Activated B cell treated with CpG ODN at 0.5 μM for 24 hours (primary cell): Measurements from ENCODE around the gene TRAF3IP1. TPM values are rescaled to one million over a fixed set of nuclear protein-coding genes. Genes with fewer than 3 reads are reported as not detected.

ENCODE experiments used
- ATAC-seq: fragments of 200-7000 bp; cut with Tn5 transposase; one replicate; pipeline ENCODE4 v1.10.0; 2021; ENCODE audit warnings: low read depth, mild to moderate bottlenecking, moderate library complexity
- CTCF ChIA-PET: fragments of 350-600 bp; sonication (Branson Sonifier 250); formaldehyde crosslinking; loops from one replicate; lab custom pipeline; 2021; ENCODE audit warnings: antibody characterized with exemption; lab: Charles Lee
- POLR2A ChIA-PET: fragments of 350-600 bp; sonication (Branson Sonifier 250); formaldehyde crosslinking; loops from one replicate; lab custom pipeline; 2021; ENCODE audit warnings: antibody characterized with exemption; lab: Charles Lee
- DNase-seq: peaks from one replicate; pipeline ENCODE4 v3.0.0; 2022
- H3K27ac Mint-ChIP-seq: one replicate; pipeline ENCODE4 v1.8.0; 2020; ENCODE audit warnings: mixed read lengths
- H3K27me3 Mint-ChIP-seq: one replicate; pipeline ENCODE4 v1.8.0; 2021; ENCODE audit warnings: mixed read lengths
- H3K36me3 Mint-ChIP-seq: one replicate; pipeline ENCODE4 v1.8.0; 2021; ENCODE audit warnings: low read depth, mixed read lengths
- H3K4me1 Mint-ChIP-seq: one replicate; pipeline ENCODE4 v1.8.0; 2021; ENCODE audit warnings: mixed read lengths
- H3K4me3 Mint-ChIP-seq: one replicate; pipeline ENCODE4 v1.8.0; 2020; ENCODE audit warnings: mild to moderate bottlenecking, mixed read lengths
- H3K9me3 Mint-ChIP-seq: one replicate; pipeline ENCODE4 v1.8.0; 2020; ENCODE audit warnings: mixed read lengths
- intact Hi-C: fragments of 100-400 bp; cut with micrococcal nuclease; formaldehyde crosslinking; loops from one replicate; pipeline ENCODE4 v1.15.1; 2024
- total RNA-seq: library from RNA; stranded (reverse); gene quantifications from 2 replicates; pipeline ENCODE4 v1.2.3, GENCODE V29; 2022
- TF ChIP-seq, protein P1 (sequence below): fragments of 200-600 bp; IDR thresholded peaks from one replicate; pipeline ENCODE4 v1.8.0; 2022; ENCODE audit warnings: antibody characterized with exemption, mild to moderate bottlenecking

Gene TRAF3IP1
- total RNA-seq, 1 donor from 2014 or later: 9.9 TPM

DNA sequence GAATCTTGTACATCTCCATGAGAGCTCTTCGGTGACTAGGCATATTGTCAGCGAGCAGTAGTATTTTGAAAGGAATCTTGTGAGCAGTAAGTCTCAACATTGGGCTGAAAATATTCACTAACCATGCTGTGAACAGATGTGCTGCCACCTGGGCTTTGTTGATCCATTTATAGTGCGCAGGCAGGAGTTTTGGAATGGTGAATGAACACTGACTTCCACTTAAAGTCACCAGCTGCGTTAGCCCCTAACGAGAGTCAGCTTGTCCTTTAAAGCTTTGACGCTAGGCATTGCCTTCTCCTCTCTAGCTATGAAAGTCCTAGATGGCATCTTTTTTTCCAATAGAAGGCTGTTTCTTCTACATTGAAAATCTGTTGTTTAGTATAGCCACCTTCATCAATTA is 110.5 kb downstream of the TRAF3IP1 start:
- ChIA-PET CTCF (no interaction called here), POLR2A (no interaction called here)
- Mint-ChIP-seq H3K27ac (no peak overlapping the region), H3K4me3 (no peak overlapping the region), H3K36me3 (peaks cover 53% of the 10 kb centered on the region), H3K27me3 (no peaks in the 10 kb centered on the region), H3K4me1 (peaks cover 39% of the 10 kb centered on the region), H3K9me3 (no peaks in the 10 kb centered on the region)
- DNase-seq (no peak), ATAC-seq (no peak)
- intact Hi-C loops: no loop called here
- TF ChIP-seq, protein P1, sequence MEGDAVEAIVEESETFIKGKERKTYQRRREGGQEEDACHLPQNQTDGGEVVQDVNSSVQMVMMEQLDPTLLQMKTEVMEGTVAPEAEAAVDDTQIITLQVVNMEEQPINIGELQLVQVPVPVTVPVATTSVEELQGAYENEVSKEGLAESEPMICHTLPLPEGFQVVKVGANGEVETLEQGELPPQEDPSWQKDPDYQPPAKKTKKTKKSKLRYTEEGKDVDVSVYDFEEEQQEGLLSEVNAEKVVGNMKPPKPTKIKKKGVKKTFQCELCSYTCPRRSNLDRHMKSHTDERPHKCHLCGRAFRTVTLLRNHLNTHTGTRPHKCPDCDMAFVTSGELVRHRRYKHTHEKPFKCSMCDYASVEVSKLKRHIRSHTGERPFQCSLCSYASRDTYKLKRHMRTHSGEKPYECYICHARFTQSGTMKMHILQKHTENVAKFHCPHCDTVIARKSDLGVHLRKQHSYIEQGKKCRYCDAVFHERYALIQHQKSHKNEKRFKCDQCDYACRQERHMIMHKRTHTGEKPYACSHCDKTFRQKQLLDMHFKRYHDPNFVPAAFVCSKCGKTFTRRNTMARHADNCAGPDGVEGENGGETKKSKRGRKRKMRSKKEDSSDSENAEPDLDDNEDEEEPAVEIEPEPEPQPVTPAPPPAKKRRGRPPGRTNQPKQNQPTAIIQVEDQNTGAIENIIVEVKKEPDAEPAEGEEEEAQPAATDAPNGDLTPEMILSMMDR: no peak

DNA sequence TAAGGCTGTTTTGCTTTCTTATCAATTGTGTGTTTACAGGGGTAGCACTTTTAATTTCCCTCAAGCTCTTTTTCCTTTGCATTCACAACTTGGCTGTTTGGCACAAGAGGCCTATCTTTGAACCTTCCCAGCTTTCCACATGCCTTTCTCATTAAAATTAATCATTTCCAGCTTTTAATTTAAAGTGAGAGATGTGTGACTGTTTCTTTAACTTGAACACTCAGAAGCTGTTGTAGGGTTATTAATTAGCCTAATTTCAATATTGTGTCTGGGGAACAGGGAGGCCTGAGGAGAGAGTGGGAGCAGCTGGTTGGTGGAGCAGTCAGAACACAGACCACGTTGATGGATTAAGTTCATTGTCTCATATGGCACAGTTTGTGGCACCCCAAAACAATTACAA is 111.1 kb downstream of the TRAF3IP1 start:
- DNase-seq: no peak
- Mint-ChIP-seq H3K27ac (no peak overlapping the region), H3K27me3 (no peaks in the 10 kb centered on the region), H3K4me3 (no peak overlapping the region), H3K36me3 (peaks cover 59% of the 10 kb centered on the region), H3K4me1 (peaks cover 35% of the 10 kb centered on the region), H3K9me3 (no peaks in the 10 kb centered on the region)
- intact Hi-C loops: no loop called here
- TF ChIP-seq, protein P1: no peak
- POLR2A ChIA-PET: no interaction called here
- CTCF ChIA-PET: no interaction called here
- ATAC-seq: no peak

DNA sequence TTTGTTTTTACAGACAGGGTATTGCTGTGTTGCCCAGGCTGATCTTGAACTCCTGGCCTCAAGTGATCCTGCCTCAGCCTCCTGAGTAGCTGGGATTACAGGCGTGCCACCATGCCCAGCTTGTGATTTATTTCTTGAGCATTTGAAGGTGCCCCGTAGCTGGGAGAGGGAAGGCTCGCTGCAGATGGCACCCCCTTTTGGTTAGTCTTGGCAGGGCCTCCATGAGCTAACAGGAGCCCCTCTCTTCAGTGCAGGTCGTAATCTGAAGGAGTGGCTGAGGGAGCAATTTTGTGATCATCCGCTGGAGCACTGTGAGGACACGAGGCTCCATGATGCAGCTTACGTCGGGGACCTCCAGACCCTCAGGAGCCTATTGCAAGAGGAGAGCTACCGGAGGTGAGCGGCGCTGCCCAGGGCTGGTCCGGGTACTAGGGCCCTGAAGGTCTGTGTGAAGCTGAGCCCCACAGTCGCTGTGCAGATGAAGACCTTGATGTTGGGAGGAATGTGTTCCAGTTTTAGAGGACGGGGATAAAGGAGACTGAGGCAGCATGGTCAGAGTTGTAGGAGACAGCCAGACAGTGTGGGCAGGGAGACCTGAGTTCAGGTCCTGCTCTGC is 113.1 kb downstream of the TRAF3IP1 start:
- POLR2A ChIA-PET: no interaction called here
- no peak overlapping the region for H3K27ac Mint-ChIP-seq
- no peaks in the 10 kb centered on the region for H3K9me3 Mint-ChIP-seq
- ATAC-seq: no peak
- H3K4me1 Mint-ChIP-seq: peaks cover 23% of the 10 kb centered on the region
- intact Hi-C loops: no loop called here
- CTCF ChIA-PET: no interaction called here
- no peak for DNase-seq
- H3K27me3 Mint-ChIP-seq: no peaks in the 10 kb centered on the region
- H3K36me3 Mint-ChIP-seq: peaks cover 67% of the 10 kb centered on the region
- no peak overlapping the region for H3K4me3 Mint-ChIP-seq
- TF ChIP-seq, protein P1: no peak

DNA sequence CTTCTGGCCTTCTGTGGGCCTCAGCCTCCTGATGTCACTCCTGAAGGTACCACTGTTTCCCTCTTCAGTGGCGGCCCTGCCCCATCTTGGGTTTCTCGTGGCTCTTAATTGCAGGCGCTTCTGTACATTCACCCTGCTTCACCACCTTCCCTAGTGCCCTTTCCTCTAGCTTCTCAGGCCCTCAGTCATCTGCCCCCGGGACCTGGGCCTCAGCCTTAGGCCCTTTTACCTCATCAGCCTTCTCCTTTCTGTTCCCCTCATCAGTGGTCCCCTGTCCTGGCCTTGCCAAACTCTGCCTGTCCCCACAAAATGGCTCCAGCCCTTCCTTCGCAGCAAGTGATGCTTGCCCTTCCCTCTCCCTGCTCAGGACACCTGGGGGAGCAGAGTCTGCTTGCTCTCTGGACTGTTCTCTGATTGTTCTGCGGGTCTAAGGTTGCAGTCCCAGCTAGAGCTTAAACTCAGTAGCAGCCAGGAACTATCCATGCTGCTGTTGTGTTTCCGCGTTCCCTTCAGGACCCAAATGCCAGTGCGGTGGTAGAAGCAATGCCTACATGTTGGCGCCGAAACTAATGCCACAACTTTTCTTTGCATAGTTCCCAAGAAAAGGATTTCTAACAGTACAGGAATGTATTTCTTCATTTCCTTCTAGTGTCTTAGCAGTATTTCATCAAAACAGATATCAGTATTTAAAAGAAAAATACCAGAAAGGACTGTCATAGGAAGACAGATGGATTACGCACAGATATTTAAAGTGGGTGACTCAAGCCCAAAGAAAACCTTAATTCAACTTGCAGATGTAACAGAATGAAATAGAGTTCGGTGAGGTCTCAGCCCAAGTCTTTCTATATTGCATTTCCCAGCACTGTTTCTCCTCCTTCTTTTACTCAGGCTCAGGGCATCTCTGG is 113.9 kb downstream of the TRAF3IP1 start:
- ChIA-PET POLR2A (no interaction called here), CTCF (no interaction called here)
- H3K27me3 Mint-ChIP-seq: no peaks in the 10 kb centered on the region
- H3K36me3 Mint-ChIP-seq: peaks cover 74% of the 10 kb centered on the region
- H3K4me1 Mint-ChIP-seq: peaks cover 16% of the 10 kb centered on the region
- H3K9me3 Mint-ChIP-seq: no peaks in the 10 kb centered on the region
- DNase-seq (no peak), ATAC-seq (no peak)
- TF ChIP-seq, protein P1: no peak
- H3K27ac Mint-ChIP-seq: no peak overlapping the region
- no peak overlapping the region for H3K4me3 Mint-ChIP-seq
- intact Hi-C loops: no loop called here
